K562 (cell line): ENCODE data around the gene KCND3. TPM values are rescaled to one million over a fixed set of nuclear protein-coding genes. Genes with fewer than 3 reads are reported as not detected.

Source experiments
- ARNT ChIP-seq, 2 experiments: fragments of 450-650 bp; IDR thresholded peaks; 2 replicates each; pipeline ENCODE4 v1.6.1; 2016; ENCODE audit warnings: mild to moderate bottlenecking in 1 of 2
- DIDO1 ChIP-seq: fragments of 450-650 bp; IDR thresholded peaks from 2 replicates; pipeline ENCODE4 v1.6.1; 2016; ENCODE audit warnings: low read depth, missing biosample characterization, missing genetic modification characterization
- FOXM1 ChIP-seq, 2 experiments: fragments of 450-650 bp in 1 of 2; sonication (generic) in 1 of 2; formaldehyde crosslinking in 1 of 2; IDR thresholded peaks; 2 replicates each; pipeline versions ENCODE4 v1.6.1 to v1.9.0; 2017 to 2022; ENCODE audit warnings: low read depth in 2 of 2, mild to moderate bottlenecking in 2 of 2, missing genetic modification reagents in 1 of 2, moderate library complexity in 1 of 2
- HCFC1 ChIP-seq: IDR thresholded peaks from 2 replicates; pipeline ENCODE4 v1.6.1; 2012; ENCODE audit warnings: low read depth, low read length, improper control_type of control experiment
- HDAC3 ChIP-seq: fragments of 450-650 bp; IDR thresholded peaks from 2 replicates; pipeline ENCODE4 v1.6.1; 2018; ENCODE audit warnings: borderline replicate concordance, mild to moderate bottlenecking, moderate library complexity; ENCODE audit not compliant: partially characterized antibody
- MGA ChIP-seq: fragments of 450-650 bp; IDR thresholded peaks from 2 replicates; pipeline ENCODE4 v1.6.1; 2016; ENCODE audit warnings: mild to moderate bottlenecking, moderate library complexity
- SMAD3 ChIP-seq: fragments of 450-650 bp; formaldehyde crosslinking; conservative IDR thresholded peaks from 2 replicates; pipeline ENCODE4 v1.4.0; 2020; ENCODE audit warnings: mild to moderate bottlenecking
- TCF3 ChIP-seq: sonication (generic); formaldehyde crosslinking; IDR thresholded peaks from 2 replicates; pipeline ENCODE4 v1.4.0; 2020; ENCODE audit warnings: mild to moderate bottlenecking, missing genetic modification reagents
- TEAD1 ChIP-seq, 2 experiments: fragments of 450-650 bp in 1 of 2; sonication (generic) in 1 of 2; formaldehyde crosslinking; IDR thresholded peaks; 2 replicates each; pipeline versions ENCODE4 v1.4.0 to v1.8.0; 2020 to 2022; ENCODE audit warnings: mild to moderate bottlenecking in 2 of 2, missing genetic modification reagents in 1 of 2
- THAP7 ChIP-seq: fragments of 250-450 bp; sonication (Bioruptor Pico); IDR thresholded peaks from 2 replicates; pipeline ENCODE4 v1.5.0; 2021
- TRIM28 ChIP-seq: fragments of 450-650 bp; IDR thresholded peaks from 2 replicates; pipeline ENCODE4 v1.6.1; 2017
- polyA plus RNA-seq, 8 experiments: library from polyadenylated mRNA; depleted of rRNA in 4 of 8; stranded (reverse) in 5 of 8; unstranded in 3 of 8; fragments of >200 nt; fragmentation: Nextera tagmentation in 2 of 8; fragmentation: Illumina TruSeq in 1 of 8; extraction: Ambion mirVana in 2 of 8; extraction: Trizol in 1 of 8; gene quantifications; 2 replicates each; pipeline versions ENCODE4 v1.2.1 to v1.2.3, GENCODE V29; 2011 to 2014; ENCODE audit warnings: inconsistent platforms in 1 of 8, missing spikeins in 1 of 8
- total RNA-seq, 7 experiments: library from RNA; depleted of rRNA in 6 of 7; stranded (reverse); fragments of >200 nt in 6 of 7; fragmentation: Illumina TruSeq in 2 of 7; extraction: Trizol in 2 of 7; gene quantifications; 2 replicates each; pipeline versions ENCODE4 v1.2.1 to v1.2.3, GENCODE V29; 2011 to 2021; ENCODE audit warnings: low replicate concordance in 1 of 7
- TF ChIP-seq, protein P1 (sequence below): sonication (generic); formaldehyde crosslinking; IDR thresholded peaks from 2 replicates; pipeline ENCODE4 v1.8.1; 2023; ENCODE audit warnings: mild to moderate bottlenecking, missing genetic modification reagents

KCND3 gene
- total and polyA plus RNA-seq, 9 of the 15 experiments (the other 6 are each of a cell fraction or from before 2014, with no cell fraction given) = not detected

DNA sequence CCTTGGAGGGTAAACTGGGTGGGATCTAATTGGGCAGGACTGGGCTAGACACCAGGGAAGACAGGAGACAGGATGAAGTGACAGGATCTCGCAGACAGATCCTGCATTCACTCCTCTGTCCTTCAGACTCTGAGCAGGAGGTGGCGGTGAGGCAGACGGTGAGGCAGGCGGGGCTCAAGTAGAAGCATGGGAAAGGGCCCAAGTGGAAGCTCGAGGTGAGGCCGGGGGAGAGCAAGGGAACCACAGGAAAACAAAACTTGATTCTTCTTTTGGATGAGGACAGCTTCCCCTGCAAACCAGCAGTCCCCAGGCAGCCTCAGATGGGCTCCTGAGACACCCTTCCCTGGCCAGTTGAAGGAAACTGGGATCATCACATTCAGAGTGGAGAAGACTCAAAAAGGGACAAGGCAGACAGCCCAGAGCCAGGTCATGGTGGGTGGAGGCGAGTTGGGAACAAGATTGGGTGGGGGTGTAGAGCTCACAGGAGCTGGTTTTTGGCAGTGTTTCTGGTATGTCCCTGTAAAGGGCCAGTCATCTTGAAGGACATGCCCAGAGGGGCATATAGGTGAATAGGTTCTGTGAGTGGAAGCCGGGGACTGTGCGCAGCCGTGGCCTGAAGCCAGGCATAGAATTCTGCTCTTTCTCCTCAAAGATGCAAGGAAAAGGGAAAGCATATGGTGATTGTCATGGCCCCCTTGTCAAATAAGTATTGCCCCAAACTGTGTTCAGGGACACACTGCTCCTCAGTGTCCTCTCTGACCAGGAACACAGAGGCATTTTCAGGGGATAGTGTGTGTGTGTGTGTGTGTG lies 268.3 kb downstream of the KCND3 start (continued):
- TF ChIP-seq HDAC3 = no peak
- TF ChIP-seq, protein P1, sequence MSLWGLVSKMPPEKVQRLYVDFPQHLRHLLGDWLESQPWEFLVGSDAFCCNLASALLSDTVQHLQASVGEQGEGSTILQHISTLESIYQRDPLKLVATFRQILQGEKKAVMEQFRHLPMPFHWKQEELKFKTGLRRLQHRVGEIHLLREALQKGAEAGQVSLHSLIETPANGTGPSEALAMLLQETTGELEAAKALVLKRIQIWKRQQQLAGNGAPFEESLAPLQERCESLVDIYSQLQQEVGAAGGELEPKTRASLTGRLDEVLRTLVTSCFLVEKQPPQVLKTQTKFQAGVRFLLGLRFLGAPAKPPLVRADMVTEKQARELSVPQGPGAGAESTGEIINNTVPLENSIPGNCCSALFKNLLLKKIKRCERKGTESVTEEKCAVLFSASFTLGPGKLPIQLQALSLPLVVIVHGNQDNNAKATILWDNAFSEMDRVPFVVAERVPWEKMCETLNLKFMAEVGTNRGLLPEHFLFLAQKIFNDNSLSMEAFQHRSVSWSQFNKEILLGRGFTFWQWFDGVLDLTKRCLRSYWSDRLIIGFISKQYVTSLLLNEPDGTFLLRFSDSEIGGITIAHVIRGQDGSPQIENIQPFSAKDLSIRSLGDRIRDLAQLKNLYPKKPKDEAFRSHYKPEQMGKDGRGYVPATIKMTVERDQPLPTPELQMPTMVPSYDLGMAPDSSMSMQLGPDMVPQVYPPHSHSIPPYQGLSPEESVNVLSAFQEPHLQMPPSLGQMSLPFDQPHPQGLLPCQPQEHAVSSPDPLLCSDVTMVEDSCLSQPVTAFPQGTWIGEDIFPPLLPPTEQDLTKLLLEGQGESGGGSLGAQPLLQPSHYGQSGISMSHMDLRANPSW (CRISPR knock-in tag) = no peak
- peak; percentile 62 for TF ChIP-seq MGA
- TF ChIP-seq DIDO1 (tag) = 0 out of 2 replicates have a peak, but pooled peaks have one; percentile 31
- TF ChIP-seq FOXM1 (IDR thresholded peaks at IDR 0.05; ENCODE audit: low read depth) = no peak
- TF ChIP-seq FOXM1 (CRISPR knock-in tag; IDR thresholded peaks at IDR 0.05; ENCODE audit: low read depth) = no peak
- TF ChIP-seq ARNT (IDR thresholded peaks at IDR 0.05) = no peak
- TF ChIP-seq SMAD3 (CRISPR knock-in tag) = no peak
- no peak for TF ChIP-seq TCF3 (CRISPR knock-in tag)
- no peak for TF ChIP-seq THAP7 (CRISPR knock-in tag)
- no peak for TF ChIP-seq TEAD1 (CRISPR knock-in tag; IDR thresholded peaks at IDR 0.05)
- no peak for TF ChIP-seq HCFC1
- TF ChIP-seq TRIM28 = no peak
